Activated naive CD4-positive, alpha-beta T cell treated with anti-CD3 and anti-CD28 coated beads, Interleukin-2, amount 10 ng/mL, durations not matched to agents 7 days and 5 days (primary cell): ENCODE data around the gene FBXL7.

Experiments used
- CTCF ChIA-PET: fragments of 350-600 bp; sonication (Branson Sonifier 250); formaldehyde crosslinking; loops from one replicate; lab custom pipeline; 2021; ENCODE audit warnings: antibody characterized with exemption; lab: Charles Lee
- DNase-seq: peaks from one replicate; pipeline ENCODE4 v3.0.0-alpha.2; 2020
- H3K27ac Mint-ChIP-seq: one replicate; pipeline ENCODE4 v1.8.0; 2021; ENCODE audit warnings: mild to moderate bottlenecking, moderate library complexity, mixed read lengths
- H3K27me3 Mint-ChIP-seq: one replicate; pipeline ENCODE4 v1.8.0; 2021; ENCODE audit warnings: mild to moderate bottlenecking, mixed read lengths
- H3K36me3 Mint-ChIP-seq: one replicate; pipeline ENCODE4 v1.8.0; 2021; ENCODE audit warnings: mixed read lengths
- H3K4me1 Mint-ChIP-seq: one replicate; pipeline ENCODE4 v1.8.0; 2021; ENCODE audit warnings: mixed read lengths
- H3K4me3 Mint-ChIP-seq: one replicate; pipeline ENCODE4 v1.8.0; 2021; ENCODE audit warnings: mild to moderate bottlenecking, moderate library complexity, mixed read lengths
- H3K9me3 Mint-ChIP-seq: one replicate; pipeline ENCODE4 v1.8.0; 2021; ENCODE audit warnings: mixed read lengths

Gene FBXL7

GRCh38 chr5:15704397-15704947 lies 204.5 kb downstream of the FBXL7 start:
- Mint-ChIP-seq H3K27ac (no peak overlapping the region), H3K36me3 (no peaks in the 10 kb centered on the region), H3K9me3 (peaks cover 7% of the 10 kb centered on the region), H3K4me1 (no peaks in the 10 kb centered on the region), H3K4me3 (no peak overlapping the region), H3K27me3 (no peaks in the 10 kb centered on the region)
- CTCF ChIA-PET = no interaction called here
- no peak for DNase-seq

- CTCF ChIA-PET = no interaction called here
- Mint-ChIP-seq H3K9me3 (peaks cover 8% of the 10 kb centered on the region), H3K27me3 (no peaks in the 10 kb centered on the region), H3K4me3 (no peak overlapping the region), H3K27ac (no peak overlapping the region), H3K4me1 (no peaks in the 10 kb centered on the region), H3K36me3 (no peaks in the 10 kb centered on the region)
- DNase-seq = no peak
Measured at GRCh38 chr5:15707631-15708030, 207.7 kb downstream of the FBXL7 start.

GRCh38 chr5:15711892-15712291 lies 211.9 kb downstream of the FBXL7 start:
- no peak overlapping the region for H3K4me3 Mint-ChIP-seq
- no peak for DNase-seq
- H3K27me3 Mint-ChIP-seq = no peaks in the 10 kb centered on the region
- no peaks in the 10 kb centered on the region for H3K36me3 Mint-ChIP-seq
- CTCF ChIA-PET = interaction anchor here (0.7 kb wide), 1 partner anchor 626 kb away, joined by 3 read pairs; no protein-coding TSS in a partner anchor
- H3K9me3 Mint-ChIP-seq = peaks cover 5% of the 10 kb centered on the region
- no peak overlapping the region for H3K27ac Mint-ChIP-seq
- H3K4me1 Mint-ChIP-seq = no peaks in the 10 kb centered on the region

- Mint-ChIP-seq H3K4me1 (no peaks in the 10 kb centered on the region), H3K27me3 (no peaks in the 10 kb centered on the region), H3K36me3 (no peaks in the 10 kb centered on the region), H3K4me3 (no peak overlapping the region), H3K9me3 (peaks cover 3% of the 10 kb centered on the region), H3K27ac (no peak overlapping the region)
- no peak for DNase-seq
- CTCF ChIA-PET = no interaction called here
Measured at GRCh38 chr5:15715535-15715934, 215.6 kb downstream of the FBXL7 start.

GRCh38 chr5:15715967-15716366 lies 216.0 kb downstream of the FBXL7 start:
- Mint-ChIP-seq H3K4me3 (no peak overlapping the region), H3K27ac (no peak overlapping the region)
- no peak for DNase-seq

GRCh38 chr5:15717001-15717400 lies 217.0 kb downstream of the FBXL7 start:
- no peaks in the 10 kb centered on the region for H3K9me3 Mint-ChIP-seq
- no peaks in the 10 kb centered on the region for H3K27me3 Mint-ChIP-seq
- H3K27ac Mint-ChIP-seq = no peak overlapping the region
- CTCF ChIA-PET = no interaction called here
- H3K4me3 Mint-ChIP-seq = no peak overlapping the region
- H3K36me3 Mint-ChIP-seq = no peaks in the 10 kb centered on the region
- DNase-seq = no peak
- H3K4me1 Mint-ChIP-seq = no peaks in the 10 kb centered on the region

More at GRCh38 chr5:15715967-15716366, 216.0 kb downstream of the FBXL7 start:
- H3K4me1 Mint-ChIP-seq = no peaks in the 10 kb centered on the region
- H3K36me3 Mint-ChIP-seq = no peaks in the 10 kb centered on the region
- CTCF ChIA-PET = no interaction called here
- peaks cover 1% of the 10 kb centered on the region for H3K9me3 Mint-ChIP-seq
- no peaks in the 10 kb centered on the region for H3K27me3 Mint-ChIP-seq

GRCh38 chr5:15718421-15719179 lies 218.6 kb downstream of the FBXL7 start:
- Mint-ChIP-seq H3K27ac (no peak overlapping the region), H3K4me3 (no peak overlapping the region), H3K27me3 (no peaks in the 10 kb centered on the region), H3K4me1 (no peaks in the 10 kb centered on the region), H3K36me3 (no peaks in the 10 kb centered on the region), H3K9me3 (no peaks in the 10 kb centered on the region)
- CTCF ChIA-PET = no interaction called here
- DNase-seq = no peak

GRCh38 chr5:15719784-15720183 lies 219.8 kb downstream of the FBXL7 start:
- no peak overlapping the region for H3K27ac Mint-ChIP-seq
- no peak overlapping the region for H3K4me3 Mint-ChIP-seq
- H3K9me3 Mint-ChIP-seq = no peaks in the 10 kb centered on the region
- H3K27me3 Mint-ChIP-seq = no peaks in the 10 kb centered on the region
- CTCF ChIA-PET = no interaction called here
- H3K4me1 Mint-ChIP-seq = no peaks in the 10 kb centered on the region
- no peak for DNase-seq
- H3K36me3 Mint-ChIP-seq = no peaks in the 10 kb centered on the region

GRCh38 chr5:15720515-15720914 lies 220.5 kb downstream of the FBXL7 start:
- Mint-ChIP-seq H3K9me3 (peaks cover 2% of the 10 kb centered on the region), H3K27me3 (no peaks in the 10 kb centered on the region), H3K4me1 (no peaks in the 10 kb centered on the region), H3K4me3 (no peak overlapping the region), H3K27ac (no peak overlapping the region), H3K36me3 (no peaks in the 10 kb centered on the region)
- CTCF ChIA-PET = no interaction called here
- DNase-seq = no peak

- H3K4me1 Mint-ChIP-seq = no peaks in the 10 kb centered on the region
- peaks cover 2% of the 10 kb centered on the region for H3K9me3 Mint-ChIP-seq
- H3K36me3 Mint-ChIP-seq = no peaks in the 10 kb centered on the region
- no peaks in the 10 kb centered on the region for H3K27me3 Mint-ChIP-seq
- CTCF ChIA-PET = no interaction called here
- no peak overlapping the region for H3K4me3 Mint-ChIP-seq
- no peak for DNase-seq
- H3K27ac Mint-ChIP-seq = no peak overlapping the region
Measured at GRCh38 chr5:15722305-15722704, 222.3 kb downstream of the FBXL7 start.

- DNase-seq = no peak
- H3K4me1 Mint-ChIP-seq = no peaks in the 10 kb centered on the region
- H3K4me3 Mint-ChIP-seq = no peak overlapping the region
- H3K27me3 Mint-ChIP-seq = no peaks in the 10 kb centered on the region
- H3K36me3 Mint-ChIP-seq = no peaks in the 10 kb centered on the region
- CTCF ChIA-PET = no interaction called here
- peaks cover 15% of the 10 kb centered on the region for H3K9me3 Mint-ChIP-seq
- H3K27ac Mint-ChIP-seq = no peak overlapping the region
Measured at GRCh38 chr5:15727375-15727774, 227.4 kb downstream of the FBXL7 start.

GRCh38 chr5:15728811-15729210 lies 228.8 kb downstream of the FBXL7 start:
- H3K9me3 Mint-ChIP-seq = peaks cover 15% of the 10 kb centered on the region
- no peaks in the 10 kb centered on the region for H3K36me3 Mint-ChIP-seq
- CTCF ChIA-PET = no interaction called here
- no peaks in the 10 kb centered on the region for H3K4me1 Mint-ChIP-seq
- DNase-seq = no peak
- H3K4me3 Mint-ChIP-seq = no peak overlapping the region
- no peak overlapping the region for H3K27ac Mint-ChIP-seq
- H3K27me3 Mint-ChIP-seq = no peaks in the 10 kb centered on the region

- CTCF ChIA-PET = no interaction called here
- Mint-ChIP-seq H3K9me3 (peaks cover 24% of the 10 kb centered on the region), H3K27me3 (no peaks in the 10 kb centered on the region), H3K4me1 (no peaks in the 10 kb centered on the region), H3K27ac (no peak overlapping the region), H3K4me3 (no peak overlapping the region), H3K36me3 (no peaks in the 10 kb centered on the region)
- DNase-seq = no peak
Measured at GRCh38 chr5:15731699-15732098, 231.7 kb downstream of the FBXL7 start.

GRCh38 chr5:15734058-15734457 lies 234.1 kb downstream of the FBXL7 start:
- Mint-ChIP-seq H3K27me3 (no peaks in the 10 kb centered on the region), H3K27ac (no peak overlapping the region), H3K9me3 (peaks cover 20% of the 10 kb centered on the region), H3K4me1 (no peaks in the 10 kb centered on the region), H3K36me3 (no peaks in the 10 kb centered on the region), H3K4me3 (no peak overlapping the region)
- no peak for DNase-seq
- CTCF ChIA-PET = no interaction called here

- CTCF ChIA-PET = no interaction called here
Measured at GRCh38 chr5:15737036-15737821, 237.2 kb downstream of the FBXL7 start.

More at GRCh38 chr5:15737036-15737821, 237.2 kb downstream of the FBXL7 start:
- no peak for DNase-seq
- Mint-ChIP-seq H3K36me3 (no peaks in the 10 kb centered on the region), H3K27ac (no peak overlapping the region), H3K4me3 (no peak overlapping the region), H3K27me3 (no peaks in the 10 kb centered on the region), H3K9me3 (peaks cover 10% of the 10 kb centered on the region), H3K4me1 (no peaks in the 10 kb centered on the region)
